HG03558 (cell line): ENCODE data around the gene GPR18.
A peak's percentile ranks its signal among the peaks of the same experiment; 100 is the strongest.
"Not testable (repeated sequence)": the region's sequence is repeated elsewhere in the genome, so short reads cannot be mapped to it uniquely, and the experiment has no call there.

Experiments used
- ATAC-seq: cut with Tn5 transposase; IDR thresholded peaks from one replicate; pipeline ENCODE4 v1.9.1; 2021; ENCODE audit warnings: moderate number of reproducible peaks; ENCODE audit not compliant: unreplicated experiment; ENCODE audit errors: extremely low read depth

GPR18 gene

DNA sequence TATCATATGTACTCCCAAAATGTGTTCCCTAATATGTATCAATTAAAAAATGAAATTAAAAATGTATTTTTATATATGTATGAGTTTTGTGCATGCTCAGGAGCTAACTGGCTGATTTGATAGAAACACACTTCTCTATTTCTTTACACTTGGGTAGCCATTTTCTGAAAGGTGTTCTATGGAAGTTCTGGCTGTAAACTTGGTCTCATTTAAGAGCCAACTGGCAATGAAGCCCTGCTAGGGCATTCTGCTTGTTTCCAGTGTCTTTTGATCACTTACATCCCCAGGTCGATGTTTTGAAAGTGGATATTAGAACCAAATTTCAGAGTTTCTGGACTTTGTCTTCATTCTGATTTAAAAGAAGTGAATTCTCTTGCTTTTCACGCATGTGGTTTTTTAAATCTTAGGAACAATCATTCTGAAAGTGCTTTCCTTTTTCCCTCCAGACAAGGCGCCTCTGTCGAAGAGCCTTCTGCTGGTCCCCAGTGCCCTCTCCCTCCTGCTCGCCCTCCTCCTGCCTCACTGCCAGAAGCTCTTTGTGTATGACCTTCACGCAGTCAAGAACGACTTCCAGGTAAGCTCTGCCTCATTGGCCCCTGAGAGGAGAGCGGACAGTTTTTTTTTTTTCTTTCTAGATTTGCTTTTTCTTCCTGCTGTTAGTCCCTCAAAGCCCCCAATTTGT lies 20.1 kb downstream of the GPR18 start:
- no peak for ATAC-seq

- no peak for ATAC-seq
Measured at GRCh38 chr13:99231721-99232120, 26.5 kb downstream of the GPR18 start.

DNA sequence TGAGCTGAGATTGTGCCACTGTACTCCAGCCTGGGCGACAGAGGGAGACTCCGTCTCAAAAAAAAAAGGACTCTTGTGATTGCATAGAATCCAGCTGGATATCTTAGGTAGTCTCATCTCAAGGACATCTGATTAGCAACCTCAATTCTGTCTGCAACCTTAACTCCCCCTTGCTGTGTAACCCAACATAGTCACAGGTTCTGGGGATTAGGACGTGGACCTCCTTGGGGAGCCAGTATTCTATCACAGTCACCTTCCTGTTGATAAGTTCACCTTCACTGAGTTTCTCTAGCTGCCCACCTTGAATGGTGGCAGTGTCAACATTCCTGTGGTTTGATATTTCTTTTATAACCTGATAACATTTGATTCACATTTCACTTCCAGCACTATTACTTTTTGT lies 27.2 kb downstream of the GPR18 start:
- ATAC-seq, result no peak

- ATAC-seq, result not testable (repeated sequence)
Measured at GRCh38 chr13:99230588-99230987, 27.6 kb downstream of the GPR18 start.

- peak; percentile 86 for ATAC-seq
Measured at GRCh38 chr13:99228737-99229691, 29.2 kb downstream of the GPR18 start.

GRCh38 chr13:99227909-99228688 lies 30.1 kb downstream of the GPR18 start:
- ATAC-seq, result no peak

DNA sequence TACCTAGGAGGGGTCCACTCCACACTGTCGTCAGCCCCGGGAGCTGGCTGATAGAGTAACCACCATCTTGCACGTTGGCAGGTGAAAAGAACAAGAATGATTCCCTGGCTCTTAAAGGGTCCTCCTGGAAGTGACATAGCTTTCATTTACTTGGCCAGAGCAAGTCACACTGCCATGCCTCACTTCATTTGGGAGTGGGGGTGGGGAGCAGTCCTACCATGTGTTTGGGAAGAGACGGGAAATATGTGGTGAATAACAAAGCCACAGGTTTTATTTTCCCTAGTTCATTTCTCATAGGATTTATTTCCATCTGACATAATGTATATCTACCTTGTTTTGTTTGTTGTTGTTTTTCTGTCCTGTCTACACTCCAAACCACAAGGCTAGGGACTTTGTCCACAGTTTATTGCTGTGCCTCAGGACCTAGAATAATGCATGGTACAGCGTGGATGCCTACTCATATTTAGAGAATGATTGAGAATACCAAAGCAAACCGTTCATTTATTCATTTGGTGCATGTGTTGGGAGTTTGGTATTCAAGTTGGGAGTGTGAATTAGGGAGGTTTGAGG lies 30.8 kb downstream of the GPR18 start:
- ATAC-seq, result no peak

- ATAC-seq, result no peak
Measured at GRCh38 chr13:99226513-99226912, 31.7 kb downstream of the GPR18 start.

GRCh38 chr13:99225078-99225477 lies 33.1 kb downstream of the GPR18 start:
- no peak for ATAC-seq

- ATAC-seq, result no peak
Measured at GRCh38 chr13:99224021-99224420, 34.2 kb downstream of the GPR18 start.

- no peak for ATAC-seq
Measured at GRCh38 chr13:99223587-99223986, 34.6 kb downstream of the GPR18 start.

DNA sequence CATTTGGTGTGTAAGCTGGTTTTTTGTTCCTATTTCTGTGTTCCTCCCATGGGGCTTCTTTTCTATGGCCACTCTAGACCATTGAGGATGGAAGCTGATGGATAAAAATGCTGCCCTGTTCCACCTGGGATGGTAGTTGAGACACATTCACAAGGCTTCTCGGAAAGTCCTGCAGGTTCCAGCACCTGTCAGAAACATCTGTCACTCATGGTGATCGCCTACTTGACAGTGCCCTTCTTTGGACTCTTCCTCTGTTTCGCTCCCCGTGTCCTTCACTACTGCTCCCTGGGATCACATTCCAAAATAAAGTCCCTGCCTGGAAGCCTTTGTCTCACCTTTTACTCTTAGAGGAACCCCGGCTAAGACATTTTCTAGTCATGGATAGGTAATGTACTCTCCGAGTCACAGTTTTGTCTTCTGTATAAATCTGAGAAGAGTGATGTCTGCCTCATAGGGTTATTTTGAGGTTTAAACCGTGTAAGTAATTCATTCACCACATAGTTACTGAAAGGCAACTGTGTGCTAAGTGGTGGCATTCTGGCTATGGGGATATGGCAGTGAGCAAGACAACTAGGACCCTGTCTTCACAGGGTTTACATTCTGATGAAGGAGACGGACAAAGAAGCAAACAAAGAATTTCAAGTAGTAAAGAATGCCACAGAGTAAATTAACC lies 36.5 kb downstream of the GPR18 start:
- no peak for ATAC-seq

DNA sequence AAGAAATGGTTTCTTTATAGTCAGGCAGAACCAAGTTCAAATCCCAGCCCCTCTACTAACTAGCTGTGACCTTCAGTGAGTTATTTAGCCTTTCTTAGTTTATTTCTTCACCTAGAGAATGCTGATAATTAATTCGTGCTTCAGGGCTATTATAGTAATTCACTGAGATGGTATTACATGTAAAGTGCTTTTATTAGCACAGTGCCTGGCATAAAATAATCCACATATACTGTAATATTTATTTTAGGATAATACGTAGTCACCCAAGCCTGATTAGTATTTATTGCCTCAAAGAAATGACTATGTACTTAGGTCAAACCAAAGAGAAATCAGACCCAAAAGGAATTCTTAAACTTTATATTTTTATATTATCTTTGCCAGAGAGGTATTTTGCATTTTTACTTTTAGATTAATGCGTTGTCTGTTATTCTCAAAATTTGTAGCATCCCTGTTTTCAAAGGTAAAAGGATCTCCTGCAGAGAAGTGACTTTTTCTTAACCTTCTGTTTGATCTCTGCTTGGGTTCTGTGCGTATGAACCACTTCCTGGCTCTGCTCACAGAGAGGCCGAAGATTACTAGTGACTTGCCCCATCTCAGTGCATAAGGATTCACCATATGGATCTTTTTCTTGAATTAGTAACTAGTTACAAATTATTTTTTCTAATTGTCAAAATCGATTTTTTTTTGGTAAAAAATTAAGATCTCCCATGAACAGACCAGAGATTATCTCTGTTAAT lies 37.8 kb downstream of the GPR18 start:
- no peak for ATAC-seq

DNA sequence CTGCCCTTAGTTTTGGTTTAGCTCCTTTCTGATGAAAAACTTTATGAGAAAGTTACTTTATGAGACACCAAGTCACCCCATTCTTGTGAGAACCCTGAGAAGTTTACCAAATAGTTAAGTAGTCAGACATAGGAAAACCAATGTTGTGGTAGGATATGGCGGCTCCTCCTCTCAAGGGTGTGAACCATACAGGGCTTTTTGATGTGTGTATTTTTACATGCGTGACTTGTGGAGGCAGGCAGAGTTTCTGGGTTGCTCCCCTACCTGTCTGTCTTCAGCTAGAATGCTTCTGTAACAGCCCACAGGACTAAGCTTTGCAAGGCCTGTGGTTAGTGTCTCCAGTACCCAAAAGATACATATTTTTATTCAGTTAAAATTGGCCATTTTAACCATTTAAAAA lies 39.2 kb downstream of the GPR18 start:
- ATAC-seq, result peak; percentile 43

DNA sequence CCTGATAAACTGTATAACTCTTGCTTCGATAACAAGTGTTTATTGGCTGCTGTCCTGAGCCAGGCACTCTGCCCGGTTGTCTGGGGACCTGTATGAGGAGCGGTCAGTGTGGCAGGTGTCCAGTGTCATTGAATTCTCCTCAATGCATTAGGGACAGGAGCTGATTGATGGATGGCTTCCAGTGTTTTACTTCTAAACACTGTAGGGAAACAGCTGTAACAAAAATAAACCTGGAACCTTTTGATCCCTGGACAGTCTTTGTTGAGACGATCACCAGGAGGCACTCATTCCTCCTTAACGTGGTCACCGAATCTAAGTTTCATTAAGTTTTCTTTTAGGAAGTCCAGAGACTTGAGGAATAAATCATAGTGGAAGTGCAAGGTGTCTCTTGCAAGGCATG lies 39.6 kb downstream of the GPR18 start:
- no peak for ATAC-seq

- ATAC-seq, result no peak
Measured at GRCh38 chr13:99218126-99218525, 40.1 kb downstream of the GPR18 start.

DNA sequence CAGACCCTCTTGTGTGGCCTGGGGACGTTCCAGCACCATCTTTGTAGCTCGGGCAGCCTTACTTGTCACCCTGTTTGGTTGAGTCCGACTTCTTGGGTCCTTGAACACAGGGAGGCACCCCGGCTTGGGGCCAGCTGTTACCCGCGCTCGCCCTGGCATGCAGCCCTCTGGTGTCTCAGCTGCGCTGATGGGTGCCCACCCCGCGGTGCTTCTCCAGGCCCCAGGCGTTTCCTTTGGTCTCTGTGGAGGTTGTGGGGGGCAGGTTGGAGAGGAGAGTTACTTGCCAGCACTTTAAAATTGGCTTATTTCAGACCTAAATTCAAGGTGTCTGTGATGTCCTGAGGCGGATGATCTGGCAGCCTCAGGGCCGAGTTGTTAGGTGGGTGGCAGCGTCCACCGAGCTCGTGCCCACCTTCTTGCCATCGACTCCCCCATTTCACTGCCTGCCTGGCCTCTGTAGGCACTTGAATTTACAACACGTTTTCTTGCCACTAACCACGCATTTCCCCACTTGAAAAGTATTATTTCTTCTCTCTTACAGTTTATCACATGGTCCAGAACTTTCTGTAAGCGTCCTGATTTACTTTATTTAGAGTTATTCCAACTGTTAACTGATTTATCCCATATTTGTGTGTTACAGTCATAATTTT lies 40.6 kb downstream of the GPR18 start:
- no peak for ATAC-seq

DNA sequence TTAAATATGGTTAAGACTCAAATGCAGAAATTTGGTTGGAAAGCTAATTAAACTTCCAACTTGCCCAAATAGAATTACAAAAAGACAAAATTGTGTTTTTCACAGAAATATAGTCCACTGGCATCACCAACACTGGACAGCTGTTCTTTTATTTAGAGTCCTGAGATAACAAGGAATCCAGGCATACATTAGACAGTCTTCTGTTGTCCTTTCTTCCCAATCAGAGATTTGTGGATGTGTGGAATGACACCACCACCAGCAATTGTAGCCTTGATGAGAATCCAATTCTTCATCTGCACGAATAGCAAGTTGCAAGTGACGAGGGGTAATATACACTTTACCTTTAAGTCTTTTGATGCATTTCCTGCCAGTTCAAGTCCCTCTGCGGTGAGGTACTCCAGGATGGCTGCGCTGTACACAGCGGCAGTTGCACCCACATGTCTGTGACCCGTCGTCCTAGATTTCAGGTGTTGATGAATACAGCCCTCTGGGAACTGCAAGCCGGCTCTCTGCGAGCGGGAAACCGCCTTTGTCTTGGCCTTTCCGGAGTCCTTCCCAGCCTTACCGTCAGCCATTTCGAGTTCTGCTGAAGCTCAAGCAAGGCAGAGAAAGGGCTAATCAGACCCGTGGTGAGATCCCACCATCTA lies 42.9 kb downstream of the GPR18 start:
- no peak for ATAC-seq
